ENCODE data around the gene SLX4IP.

SLX4IP gene

GRCh38 chr20:10571313-10571815 lies 136.3 kb downstream of the SLX4IP start:
- no peak for DNase-seq (ENCODE audit: low read depth)
- no peak overlapping the region for H3K4me3 ChIP-seq (ENCODE audit: low read depth, low read length)
- TF ChIP-seq POLR2A (IDR thresholded peaks at IDR 0.05; ENCODE audit: extremely low read depth, insufficient read length), result no peak
- no peak for TF ChIP-seq CTCF (IDR thresholded peaks at IDR 0.05; ENCODE audit: low read depth, low read length)
- TF ChIP-seq, protein P1, sequence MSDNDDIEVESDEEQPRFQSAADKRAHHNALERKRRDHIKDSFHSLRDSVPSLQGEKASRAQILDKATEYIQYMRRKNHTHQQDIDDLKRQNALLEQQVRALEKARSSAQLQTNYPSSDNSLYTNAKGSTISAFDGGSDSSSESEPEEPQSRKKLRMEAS (IDR thresholded peaks at IDR 0.05; ENCODE audit: low read depth, low read length), result no peak
- TF ChIP-seq MYC (IDR thresholded peaks at IDR 0.05; ENCODE audit: low read depth, low read length), result no peak

GRCh38 chr20:10572853-10573252 lies 137.7 kb downstream of the SLX4IP start:
- TF ChIP-seq, protein P1 (IDR thresholded peaks at IDR 0.05; ENCODE audit: low read depth, low read length), result no peak
- TF ChIP-seq MYC (IDR thresholded peaks at IDR 0.05; ENCODE audit: low read depth, low read length) (no peak), CTCF (IDR thresholded peaks at IDR 0.05; ENCODE audit: low read depth, low read length) (no peak), POLR2A (IDR thresholded peaks at IDR 0.05; ENCODE audit: extremely low read depth, insufficient read length) (no peak)
- H3K4me3 ChIP-seq (ENCODE audit: low read depth, low read length), result no peak overlapping the region
- DNase-seq (ENCODE audit: low read depth), result no peak

GRCh38 chr20:10573273-10573950 lies 138.3 kb downstream of the SLX4IP start:
- no peak for DNase-seq (ENCODE audit: low read depth)
- TF ChIP-seq CTCF (IDR thresholded peaks at IDR 0.05; ENCODE audit: low read depth, low read length), result no peak
- no peak for TF ChIP-seq MYC (IDR thresholded peaks at IDR 0.05; ENCODE audit: low read depth, low read length)
- TF ChIP-seq, protein P1 (IDR thresholded peaks at IDR 0.05; ENCODE audit: low read depth, low read length), result no peak
- TF ChIP-seq POLR2A (IDR thresholded peaks at IDR 0.05; ENCODE audit: extremely low read depth, insufficient read length), result no peak
- no peak overlapping the region for H3K4me3 ChIP-seq (ENCODE audit: low read depth, low read length)

DNA sequence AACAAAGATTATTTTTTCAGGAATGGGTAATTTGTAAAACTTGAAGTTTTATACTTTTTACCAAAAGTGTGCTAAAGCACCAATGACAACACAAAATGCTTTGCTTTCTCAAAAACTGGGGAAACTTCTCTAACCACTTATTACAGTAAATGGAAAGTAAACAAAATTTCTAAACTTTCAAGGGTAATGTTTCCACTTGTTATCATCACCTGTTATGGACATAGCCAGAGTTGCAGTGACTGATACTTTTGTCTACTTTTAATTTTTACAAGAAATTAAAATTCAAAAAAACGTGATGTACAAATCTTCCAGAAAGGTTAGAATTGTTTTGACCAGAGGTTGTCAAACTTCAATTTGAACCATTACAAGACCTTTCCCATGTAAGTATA lies 138.8 kb downstream of the SLX4IP start:
- no peak overlapping the region for H3K4me3 ChIP-seq (ENCODE audit: low read depth, low read length)
- DNase-seq (ENCODE audit: low read depth), result no peak
- TF ChIP-seq, protein P1 (IDR thresholded peaks at IDR 0.05; ENCODE audit: low read depth, low read length), result no peak
- TF ChIP-seq POLR2A (IDR thresholded peaks at IDR 0.05; ENCODE audit: extremely low read depth, insufficient read length) (no peak), CTCF (IDR thresholded peaks at IDR 0.05; ENCODE audit: low read depth, low read length) (no peak), MYC (IDR thresholded peaks at IDR 0.05; ENCODE audit: low read depth, low read length) (no peak)

- TF ChIP-seq MYC (IDR thresholded peaks at IDR 0.05; ENCODE audit: low read depth, low read length), result no peak
- TF ChIP-seq CTCF (IDR thresholded peaks at IDR 0.05; ENCODE audit: low read depth, low read length), result no peak
- TF ChIP-seq, protein P1 (IDR thresholded peaks at IDR 0.05; ENCODE audit: low read depth, low read length), result no peak
- TF ChIP-seq POLR2A (IDR thresholded peaks at IDR 0.05; ENCODE audit: extremely low read depth, insufficient read length), result no peak
These were observed 141.4 kb downstream of the SLX4IP start for GRCh38 chr20:10576411-10577090.

More at GRCh38 chr20:10576411-10577090, 141.4 kb downstream of the SLX4IP start:
- DNase-seq (ENCODE audit: low read depth), result no peak
- no peak overlapping the region for H3K4me3 ChIP-seq (ENCODE audit: low read depth, low read length)
